HG03280 (cell line): ENCODE data around the gene PAQR9.

Experiments used
- ATAC-seq: cut with Tn5 transposase; IDR thresholded peaks from one replicate; pipeline ENCODE4 v1.9.1; 2021; ENCODE audit warnings: mild to moderate bottlenecking, moderate library complexity; ENCODE audit not compliant: unreplicated experiment

The PAQR9 gene

GRCh38 chr3:142982038-142982773 is 18.7 kb upstream of the PAQR9 start:
- ATAC-seq: no peak

- ATAC-seq: no peak
These were observed 17.6 kb upstream of the PAQR9 start for GRCh38 chr3:142981108-142981507.

DNA sequence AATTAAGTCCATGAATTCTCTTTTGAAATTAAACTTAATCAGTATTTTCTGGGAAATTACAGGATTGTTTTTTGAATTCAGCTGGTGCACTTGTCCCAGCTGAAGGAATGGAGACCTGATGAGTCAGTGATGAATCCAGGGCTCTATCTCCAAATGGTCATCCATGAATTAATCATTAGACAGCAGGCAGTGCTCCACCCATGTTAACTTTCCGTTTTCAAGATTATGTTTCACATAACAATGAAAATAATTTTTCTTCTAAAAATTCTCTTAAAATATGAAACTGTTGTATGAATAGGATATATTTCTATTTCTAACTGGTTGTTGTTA is 13.9 kb upstream of the PAQR9 start:
- ATAC-seq: no peak

DNA sequence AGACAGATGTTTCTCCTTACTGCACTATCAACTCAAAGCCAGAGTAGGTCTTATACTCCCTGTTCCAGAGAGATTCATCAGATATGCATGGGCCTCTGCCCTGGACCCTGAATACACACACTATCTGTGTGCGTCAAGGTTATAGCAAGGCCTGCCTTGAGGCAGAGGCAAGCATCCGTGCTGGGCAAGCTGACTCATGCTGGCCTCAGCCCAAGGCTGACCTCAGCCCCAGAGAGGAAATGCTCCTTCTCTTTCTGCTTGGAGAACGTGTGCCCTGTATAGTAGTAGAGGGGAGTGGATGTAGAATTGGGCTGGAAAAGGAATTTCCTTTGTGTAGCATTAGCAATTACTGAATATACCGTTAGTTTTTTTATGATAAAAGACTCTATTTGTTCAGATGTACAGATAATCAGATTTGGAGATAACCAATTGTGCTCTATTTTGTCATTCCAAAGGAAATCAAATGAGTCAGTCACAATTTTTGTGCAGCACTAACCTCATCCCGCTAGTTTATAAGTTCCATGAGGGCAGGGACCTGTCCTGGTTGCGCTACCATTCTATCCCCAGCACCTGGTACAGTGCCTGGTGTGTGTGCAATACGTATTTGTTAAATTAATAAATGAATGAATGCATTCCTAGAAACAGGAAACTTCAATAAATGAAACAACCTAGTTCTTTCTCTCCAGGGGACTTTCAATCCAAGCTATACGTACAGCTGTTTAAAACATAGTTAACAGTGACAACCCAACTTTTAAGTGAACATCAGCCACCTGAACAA is 13.3 kb upstream of the PAQR9 start:
- ATAC-seq: no peak

GRCh38 chr3:142975316-142975995 is 12.0 kb upstream of the PAQR9 start:
- ATAC-seq: no peak

GRCh38 chr3:142973217-142974009 is 9.9 kb upstream of the PAQR9 start:
- ATAC-seq: no peak

GRCh38 chr3:142972092-142972753 is 8.7 kb upstream of the PAQR9 start:
- no peak for ATAC-seq

DNA sequence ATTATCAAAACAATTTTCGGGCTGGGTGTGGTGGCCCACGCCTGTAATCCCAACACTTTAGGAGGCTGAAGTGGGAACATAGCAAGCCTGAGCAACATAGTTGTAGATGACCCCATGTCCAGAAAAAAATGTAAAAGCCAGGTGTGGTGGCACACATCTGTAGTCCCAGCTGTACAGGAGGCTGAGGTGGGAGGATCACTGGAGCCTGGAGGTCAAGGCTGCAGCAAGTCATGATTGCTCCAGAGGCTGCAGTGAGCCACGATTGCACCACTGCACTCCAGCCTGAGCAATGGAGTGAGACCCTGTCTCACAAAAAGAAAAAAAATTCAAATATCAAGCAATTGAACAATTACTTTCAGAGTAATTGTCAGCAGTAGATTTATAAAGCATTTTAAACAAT is 8.0 kb upstream of the PAQR9 start:
- ATAC-seq: no peak

DNA sequence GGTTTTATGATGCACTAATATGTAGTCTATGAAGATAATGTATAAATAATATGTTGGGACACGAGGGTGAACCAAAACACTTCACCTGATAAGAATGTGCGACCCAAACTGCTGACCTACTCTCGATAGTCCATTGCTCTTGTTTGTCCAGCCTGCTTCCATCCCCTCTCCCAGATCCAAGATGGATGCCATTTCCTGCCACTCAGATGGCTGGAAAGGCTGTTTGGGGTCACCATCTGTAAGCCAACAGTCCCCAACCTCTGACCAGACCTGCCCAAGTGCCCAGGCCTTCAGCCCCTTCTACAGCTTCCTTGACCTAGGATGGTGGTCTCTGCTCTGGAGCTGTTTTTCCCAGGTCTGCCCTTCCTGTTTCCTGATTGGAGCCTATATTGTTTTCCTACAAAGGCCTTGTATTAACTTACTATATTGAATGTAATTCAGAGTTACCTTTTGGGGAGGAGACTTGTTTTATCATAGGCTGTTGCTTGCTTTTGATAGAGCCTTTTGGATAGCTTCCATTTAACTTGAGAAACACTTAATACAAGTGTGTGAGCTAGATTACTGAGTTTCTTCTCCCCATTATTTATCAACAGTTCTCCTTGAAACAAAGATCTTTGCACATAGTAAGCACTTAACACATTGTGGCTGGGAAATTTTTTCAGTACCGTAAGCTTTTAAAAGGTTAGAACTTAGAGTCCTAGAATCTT is 5.0 kb upstream of the PAQR9 start:
- ATAC-seq: no peak

- no peak for ATAC-seq
These were observed 3.3 kb upstream of the PAQR9 start for GRCh38 chr3:142966808-142967207.

- ATAC-seq: no peak
These were observed 2.1 kb upstream of the PAQR9 start for GRCh38 chr3:142965581-142965980.

DNA sequence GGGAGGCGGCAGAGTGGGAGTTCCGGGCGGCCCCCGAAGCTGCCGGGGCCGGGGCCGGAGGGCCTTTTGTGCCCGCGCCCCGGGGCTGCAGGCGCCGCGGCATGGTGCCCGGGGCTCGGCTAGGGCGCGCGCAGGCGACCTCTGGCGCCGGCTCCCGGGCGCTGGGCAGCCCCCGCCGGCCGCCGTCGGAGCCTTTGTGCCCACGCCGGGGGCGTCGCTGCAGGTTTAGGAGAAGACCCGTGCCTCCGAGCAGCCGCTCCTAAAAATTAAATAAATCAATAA is 299 bp downstream of the PAQR9 start:
- no peak for ATAC-seq

DNA sequence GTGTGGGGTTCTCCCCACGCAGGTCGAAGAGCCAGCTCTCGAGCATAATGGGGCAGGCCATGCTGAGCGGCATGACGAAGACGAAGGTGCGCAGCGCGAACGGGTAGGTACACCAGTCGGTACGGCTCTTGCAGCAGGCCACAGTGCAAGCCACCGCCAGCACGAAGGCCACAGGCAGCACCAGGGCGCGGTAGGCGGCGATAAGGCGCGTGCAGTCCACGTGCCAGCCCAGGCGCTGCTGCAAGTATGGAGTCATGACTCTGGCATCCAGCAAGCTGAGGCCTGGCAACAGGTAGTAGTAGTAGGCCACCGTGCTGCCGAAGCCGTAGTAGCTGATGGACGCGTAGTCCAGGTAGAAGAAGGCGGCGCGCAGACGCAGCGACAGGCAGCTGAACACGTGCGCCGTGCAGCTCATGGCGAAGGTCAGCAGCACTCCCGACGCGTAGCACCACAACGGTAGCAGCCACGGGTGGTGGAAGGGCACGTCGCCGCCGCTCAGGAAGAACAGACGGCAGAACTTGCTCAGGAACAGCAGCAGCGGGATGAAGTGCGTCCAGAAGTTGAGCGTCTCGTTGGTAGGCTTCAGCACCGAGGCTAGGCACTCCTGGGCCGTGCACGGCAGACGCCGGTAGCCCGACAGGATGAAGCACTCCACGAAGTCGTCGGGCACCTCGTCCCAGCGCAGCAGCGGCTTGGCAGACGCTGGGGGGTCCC is 797 bp downstream of the PAQR9 start:
- ATAC-seq: no peak

- no peak for ATAC-seq
These were observed 1.3 kb downstream of the PAQR9 start for GRCh38 chr3:142962175-142962519.

DNA sequence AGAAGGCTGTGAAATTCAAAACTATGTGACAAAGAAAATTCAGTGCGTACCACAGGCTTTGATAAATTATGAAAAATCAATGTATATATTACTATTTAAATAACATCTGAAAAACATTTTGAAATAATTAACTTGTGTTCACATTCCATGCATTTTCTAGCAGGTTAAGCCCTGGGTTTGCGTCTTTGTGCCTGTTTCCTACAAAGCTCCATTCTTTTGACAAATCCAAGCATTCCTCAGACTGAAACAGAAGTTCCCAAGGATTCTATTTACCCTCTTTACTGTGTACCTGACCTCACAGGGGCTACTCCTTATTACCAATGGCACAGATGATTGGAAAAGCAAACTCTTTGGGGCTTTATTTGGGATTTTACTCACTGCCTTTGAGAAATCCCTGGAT is 1.9 kb downstream of the PAQR9 start:
- ATAC-seq: no peak

- ATAC-seq: no peak
These were observed 3.1 kb downstream of the PAQR9 start for GRCh38 chr3:142960322-142960850.

- ATAC-seq: no peak
These were observed 4.8 kb downstream of the PAQR9 start for GRCh38 chr3:142958707-142959106.

- ATAC-seq: no peak
These were observed 10.0 kb downstream of the PAQR9 start for GRCh38 chr3:142953443-142953842.
